HepG2 (cell line): ENCODE data around the gene AP3D1. TPM values are rescaled to one million over a fixed set of nuclear protein-coding genes. Genes with fewer than 3 reads are reported as not detected.

Experiments used
- ATAC-seq: fragments of 200-7000 bp; cut with Tn5 transposase; 3 replicates; pipeline ENCODE4 v1.9.1; 2020; ENCODE audit warnings: mild to moderate bottlenecking, moderate library complexity
- BruUV-seq: library from RNA; stranded (reverse); fragments of 400-500 nt; replicated peaks from 2 replicates; lab custom pipeline; 2021; lab: Mats Ljungman, UMichigan
- CTCF ChIA-PET: fragments of 300-600 bp; formaldehyde crosslinking; extraction: SDS; loops from one replicate; lab custom pipeline; 2021; ENCODE audit warnings: low total read pairs, inconsistent platforms, low intra/inter-chr PET ratio; lab: Yijun Ruan, JAX
- POLR2A ChIA-PET: fragments of 350-600 bp; sonication (Branson Sonifier 250); formaldehyde crosslinking; loops from one replicate; lab custom pipeline; 2020; ENCODE audit warnings: antibody characterized with exemption, inconsistent platforms; lab: Yijun Ruan, JAX
- DNase-seq: peaks from one replicate; pipeline ENCODE4 v3.0.0-alpha.2; 2015; ENCODE audit warnings: low spot score
- FAIRE-seq: peaks from 3 replicates; lab custom pipeline; 2011; peaks lifted over from hg19 to GRCh38; lab: Jason Lieb, UNC
- H2AFZ ChIP-seq: one replicate; pipeline ENCODE4 v1.6.1; 2011; ENCODE audit warnings: low read length, inconsistent platforms
- H3K27ac ChIP-seq: fragments of 300-600 bp; 3 replicates; pipeline ENCODE4 v1.8.0; 2011; ENCODE audit warnings: mixed run types, mild to moderate bottlenecking, mixed read lengths, low read length, inconsistent platforms; ENCODE audit not compliant: insufficient read depth; ENCODE audit errors: extremely low read length
- H3K27me3 ChIP-seq, 2 experiments: fragments of 200-600 bp in 1 of 2; 2 replicates in 1 of 2; 3 replicates in 1 of 2; pipeline versions ENCODE4 v1.6.0 to v1.8.0; 2011; ENCODE audit warnings: low read length in 2 of 2, mild to moderate bottlenecking in 2 of 2, moderate library complexity in 2 of 2, inconsistent platforms in 1 of 2; ENCODE audit not compliant: insufficient read depth in 2 of 2, control insufficient read depth in 1 of 2
- H3K36me3 ChIP-seq, 2 experiments: fragments of 200-600 bp in 1 of 2; replicated peaks in 1 of 2; 2 replicates in 1 of 2; 3 replicates in 1 of 2; pipeline versions ENCODE4 v1.5.1 to v1.8.0; 2011; ENCODE audit warnings: low read length in 2 of 2, inconsistent platforms in 1 of 2; ENCODE audit not compliant: insufficient read depth in 2 of 2, control insufficient read depth in 1 of 2
- H3K4me1 ChIP-seq: 2 replicates; pipeline ENCODE4 v1.5.1; 2012; ENCODE audit warnings: low read length, inconsistent platforms; ENCODE audit not compliant: insufficient read depth
- H3K4me2 ChIP-seq: 2 replicates; pipeline ENCODE4 v1.6.0; 2011; ENCODE audit warnings: low read depth, low read length, inconsistent platforms
- H3K4me3 ChIP-seq, 3 experiments: fragments of 200-600 bp in 1 of 3; sonication (generic), shearing (Covaris generic) in 1 of 3; replicated peaks in 1 of 3; 2 replicates each; pipeline ENCODE4 v1.5.1; 2011 to 2016; ENCODE audit warnings: low read length in 3 of 3, inconsistent platforms in 2 of 3, low read depth in 2 of 3, mild to moderate bottlenecking in 2 of 3, control low read depth in 1 of 3, mixed read lengths in 1 of 3; ENCODE audit not compliant: insufficient read depth in 1 of 3
- H3K79me2 ChIP-seq: one replicate; pipeline ENCODE4 v1.6.1; 2011; ENCODE audit warnings: low read length, inconsistent platforms; ENCODE audit not compliant: insufficient read depth
- H3K9ac ChIP-seq: 2 replicates; pipeline ENCODE4 v1.6.0; 2011; ENCODE audit warnings: mild to moderate bottlenecking, low read depth, low read length, inconsistent platforms; ENCODE audit not compliant: insufficient read depth
- H3K9me3 ChIP-seq: 2 replicates; pipeline ENCODE4 v1.5.1; 2012; ENCODE audit warnings: mild to moderate bottlenecking, low read length
- H4K20me1 ChIP-seq: 2 replicates; pipeline ENCODE4 v1.6.0; 2011; ENCODE audit warnings: inconsistent platforms, mild to moderate bottlenecking, low read length, moderate library complexity; ENCODE audit not compliant: insufficient read depth
- BATF2 ChIP-seq: sonication (generic); formaldehyde crosslinking; IDR thresholded peaks from 2 replicates; pipeline ENCODE4 v1.8.0; 2022; ENCODE audit warnings: mild to moderate bottlenecking, missing genetic modification reagents, moderate library complexity
- FIP1L1 ChIP-seq: fragments of 200-400 bp; formaldehyde crosslinking; IDR thresholded peaks from 2 replicates; pipeline ENCODE4 v1.6.1; 2018; ENCODE audit warnings: low read depth, mild to moderate bottlenecking, low read length, moderate library complexity, borderline replicate concordance; ENCODE audit not compliant: insufficient read depth
- MTF2 ChIP-seq: sonication (generic); formaldehyde crosslinking; IDR thresholded peaks from 2 replicates; pipeline ENCODE4 v1.5.0; 2020; ENCODE audit warnings: missing genetic modification reagents, borderline replicate concordance
- PLRG1 ChIP-seq: fragments of 450-650 bp; conservative IDR thresholded peaks from 2 replicates; pipeline ENCODE4 v1.6.1; 2016
- YEATS2 ChIP-seq: sonication (generic); formaldehyde crosslinking; IDR thresholded peaks from 2 replicates; pipeline ENCODE4 v1.4.0; 2020; ENCODE audit warnings: missing genetic modification reagents, borderline replicate concordance
- ZGPAT ChIP-seq: IDR thresholded peaks from 2 replicates; pipeline ENCODE4 v1.6.1; 2016; ENCODE audit warnings: mild to moderate bottlenecking
- ZKSCAN1 ChIP-seq: fragments of 150-350 bp; IDR thresholded peaks from 2 replicates; pipeline ENCODE4 v1.6.1; 2014; ENCODE audit warnings: low read length
- ZNF597 ChIP-seq: sonication (generic); formaldehyde crosslinking; IDR thresholded peaks from 2 replicates; pipeline ENCODE4 v1.5.0; 2020; ENCODE audit warnings: missing genetic modification reagents
- ZNF740 ChIP-seq: sonication (generic); formaldehyde crosslinking; IDR thresholded peaks from 2 replicates; pipeline ENCODE4 v1.4.0; 2020; ENCODE audit warnings: missing genetic modification reagents
- WGBS: methylation state at CpG from one replicate; pipeline ENCODE4 v1.1.6; 2017; ENCODE audit warnings: low lambda C conversion rate; 5-methylcytosine and 5-hydroxymethylcytosine counted together
- in situ Hi-C: cut with HindIII; loops from 2 replicates; pipeline ENCODE4 v1.10.0; 2017; ENCODE audit warnings: low pct_unique_long_range_greater_than_20kb; ENCODE audit not compliant: extremely low pct_ligation_motif_present
- intact Hi-C: fragments of 100-400 bp; cut with micrococcal nuclease; formaldehyde crosslinking; loops from one replicate; pipeline ENCODE4 v1.10.0; 2022; ENCODE audit not compliant: unreplicated experiment
- polyA plus RNA-seq, 8 experiments: library from polyadenylated mRNA; depleted of rRNA in 3 of 8; stranded (reverse) in 7 of 8; unstranded in 1 of 8; fragments of >200 nt; fragmentation: Illumina TruSeq in 4 of 8; extraction: Trizol in 4 of 8; gene quantifications; 2 replicates each; pipeline versions ENCODE4 v1.2.1 to v1.2.3, GENCODE V29; 2011 to 2016; ENCODE audit warnings: low read depth in 4 of 8, missing spikeins in 1 of 8, mixed read lengths in 1 of 8; ENCODE audit not compliant: insufficient read depth in 1 of 8
- total RNA-seq, 5 experiments: library from RNA; depleted of rRNA; stranded (reverse); fragments of >200 nt; fragmentation: Illumina TruSeq; extraction: Trizol; gene quantifications; 2 replicates each; pipeline ENCODE4 v1.2.3, GENCODE V29; 2016; ENCODE audit warnings: low read depth in 1 of 5
- TF ChIP-seq, protein P1 (sequence below): sonication (generic); formaldehyde crosslinking; IDR thresholded peaks from 2 replicates; pipeline ENCODE4 v1.4.0; 2020; ENCODE audit warnings: mild to moderate bottlenecking, missing genetic modification reagents

Gene AP3D1
- total and polyA plus RNA-seq, 2 of the 13 experiments (the other 11 are each of a cell fraction or from before 2014, with no cell fraction given) = 68.0 to 82.6 TPM

DNA sequence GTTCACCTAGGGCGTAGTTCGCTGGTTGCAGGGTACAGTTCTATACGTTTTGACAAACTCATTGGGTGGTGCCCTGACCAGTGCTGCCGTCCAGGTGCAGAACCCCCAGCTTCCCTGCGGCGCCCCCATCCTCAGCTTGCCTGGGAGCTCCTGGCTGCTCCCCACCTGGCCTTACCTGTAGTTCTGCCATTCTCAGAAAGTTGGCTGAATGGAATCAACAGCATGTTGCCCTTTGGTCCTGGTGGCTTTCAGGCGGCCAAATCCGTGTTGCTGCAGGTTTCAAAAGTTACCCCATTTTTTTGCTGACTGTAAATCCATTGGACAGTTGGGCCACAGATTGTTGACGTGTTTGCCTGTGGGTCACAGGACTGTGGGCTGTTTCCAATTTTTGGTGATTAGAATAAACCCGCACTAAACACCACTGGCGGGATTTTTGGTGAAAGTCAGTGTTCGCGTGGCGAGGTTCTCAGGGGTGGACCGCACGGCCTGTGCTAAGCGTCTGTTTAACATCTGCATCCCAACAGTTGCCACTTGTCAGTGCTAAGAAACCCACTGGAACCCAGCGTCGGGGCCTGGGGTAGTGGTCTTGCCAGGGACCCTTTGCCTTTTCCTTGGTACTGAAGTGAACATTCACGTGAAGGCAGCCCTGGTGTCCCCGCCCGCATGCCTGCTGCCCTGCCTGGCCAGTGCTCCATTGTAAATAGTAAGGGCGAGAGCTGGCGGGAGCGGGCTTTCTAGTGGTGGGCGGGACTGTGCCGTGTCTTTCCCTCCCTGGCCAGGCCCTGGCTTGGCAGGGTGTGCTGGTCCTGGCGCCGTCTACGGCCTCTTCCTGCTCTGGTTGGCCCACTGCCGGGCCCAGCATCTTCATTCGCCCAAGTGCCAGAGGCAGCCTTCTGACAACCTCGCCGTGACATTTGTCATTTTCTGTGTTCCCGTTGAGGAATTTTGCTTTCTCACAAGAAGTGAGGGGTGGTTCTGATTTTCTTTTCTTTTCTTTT lies 15.7 kb upstream of the AP3D1 start (continued):
- TF ChIP-seq YEATS2 (CRISPR knock-in tag) (no peak; the same call in 1 of the 2 replicates), MTF2 (CRISPR knock-in tag) (no peak)

- Histone ChIP-seq H3K79me2 (peaks cover 41% of the 10 kb centered on the region), H3K9me3 (no peaks in the 10 kb centered on the region), H3K4me3 (peak overlapping the region; percentile 76 to 89 (median 88)), H3K4me2 (peak overlapping the region; percentile 79), H3K36me3 (no peaks in the 10 kb centered on the region), H2AFZ (no peak overlapping the region), H4K20me1 (peaks cover 8% of the 10 kb centered on the region), H3K4me1 (peaks cover 56% of the 10 kb centered on the region), H3K27me3 (no peaks in the 10 kb centered on the region; a peak in 1 of 5 replicates), H3K27ac (peak overlapping the region; percentile 96), H3K9ac (peak overlapping the region; percentile 93)
- ATAC-seq (no peak), DNase-seq (no peak), FAIRE-seq (no peak)
- intact Hi-C loops = no loop called here
- ChIA-PET CTCF (interaction anchor here (1.0 kb wide), 1 partner anchor 12 kb away, joined by 3 read pairs; the partner anchor contains the start of gene AP3D1), POLR2A (interaction anchor here (1.3 to 1.8 kb wide), 3 partner anchors 7 to 103 kb away, joined by 3 to 5 read pairs (median 3); partner anchors contain the start of gene PLEKHJ1)
- in situ Hi-C loops = no loop called here
- BruUV-seq = no TSS peak
- WGBS = under 1% methylated on average over 28 of the region's 95 CpGs
- TF ChIP-seq MTF2 (CRISPR knock-in tag) (peak; percentile 38; the same call in 1 of the 2 replicates), FIP1L1 (no peak), PLRG1 (no peak), ZGPAT (CRISPR knock-in tag) (no peak), ZNF740 (CRISPR knock-in tag) (peak; percentile 28; the same call in 1 of the 2 replicates), ZNF597 (CRISPR knock-in tag) (no peak), ZKSCAN1 (no peak), BATF2 (0 out of 2 replicates have a peak, but pooled peaks have one; percentile 13)
- TF ChIP-seq, protein P1, sequence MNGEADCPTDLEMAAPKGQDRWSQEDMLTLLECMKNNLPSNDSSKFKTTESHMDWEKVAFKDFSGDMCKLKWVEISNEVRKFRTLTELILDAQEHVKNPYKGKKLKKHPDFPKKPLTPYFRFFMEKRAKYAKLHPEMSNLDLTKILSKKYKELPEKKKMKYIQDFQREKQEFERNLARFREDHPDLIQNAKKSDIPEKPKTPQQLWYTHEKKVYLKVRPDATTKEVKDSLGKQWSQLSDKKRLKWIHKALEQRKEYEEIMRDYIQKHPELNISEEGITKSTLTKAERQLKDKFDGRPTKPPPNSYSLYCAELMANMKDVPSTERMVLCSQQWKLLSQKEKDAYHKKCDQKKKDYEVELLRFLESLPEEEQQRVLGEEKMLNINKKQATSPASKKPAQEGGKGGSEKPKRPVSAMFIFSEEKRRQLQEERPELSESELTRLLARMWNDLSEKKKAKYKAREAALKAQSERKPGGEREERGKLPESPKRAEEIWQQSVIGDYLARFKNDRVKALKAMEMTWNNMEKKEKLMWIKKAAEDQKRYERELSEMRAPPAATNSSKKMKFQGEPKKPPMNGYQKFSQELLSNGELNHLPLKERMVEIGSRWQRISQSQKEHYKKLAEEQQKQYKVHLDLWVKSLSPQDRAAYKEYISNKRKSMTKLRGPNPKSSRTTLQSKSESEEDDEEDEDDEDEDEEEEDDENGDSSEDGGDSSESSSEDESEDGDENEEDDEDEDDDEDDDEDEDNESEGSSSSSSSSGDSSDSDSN (CRISPR knock-in tag) = 0 out of 2 replicates have a peak, but pooled peaks have one; percentile 4
Measured at GRCh38 chr19:2164020-2164998, 12.9 kb upstream of the AP3D1 start.
